Naive B cell (primary cell): ENCODE results near the gene CDH22. TPM values are rescaled to one million over a fixed set of nuclear protein-coding genes. Genes with fewer than 3 reads are reported as not detected.
A peak's percentile ranks its signal among the peaks of the same experiment; 100 is the strongest.

Source experiments
- ATAC-seq, 2 donors: fragments of 150-1000 bp; cut with Tn5 transposase; 2 replicates each; pipeline ENCODE4 v1.10.0; 2021; ENCODE audit warnings: low read depth in 2 of 2, mild to moderate bottlenecking in 2 of 2, moderate library complexity in 2 of 2
- DNase-seq: peaks from one replicate; pipeline ENCODE4 v3.0.0; 2022
- H3K27ac Mint-ChIP-seq, 6 donors: one replicate each; pipeline ENCODE4 v1.8.0; 2020 to 2022; ENCODE audit warnings: mild to moderate bottlenecking in 6 of 6, mixed read lengths in 6 of 6, moderate library complexity in 5 of 6, inconsistent platforms in 2 of 6
- H3K27me3 Mint-ChIP-seq, 3 donors: one replicate each; pipeline ENCODE4 v1.8.0; 2021 to 2022; ENCODE audit warnings: mixed read lengths in 3 of 3, mild to moderate bottlenecking in 1 of 3
- H3K36me3 Mint-ChIP-seq, 2 donors: one replicate each; pipeline ENCODE4 v1.8.0; 2020 to 2022; ENCODE audit warnings: mixed read lengths in 2 of 2, inconsistent platforms in 1 of 2, mild to moderate bottlenecking in 1 of 2
- H3K4me1 Mint-ChIP-seq, 3 donors: one replicate each; pipeline ENCODE4 v1.8.0; 2020 to 2022; ENCODE audit warnings: mixed read lengths in 3 of 3, inconsistent platforms in 1 of 3, mild to moderate bottlenecking in 1 of 3, moderate library complexity in 1 of 3
- H3K4me3 Mint-ChIP-seq, 8 donors: one replicate each; pipeline ENCODE4 v1.8.0; 2020 to 2022; ENCODE audit warnings: mild to moderate bottlenecking in 8 of 8, mixed read lengths in 8 of 8, moderate library complexity in 8 of 8, inconsistent platforms in 2 of 8
- H3K9me3 Mint-ChIP-seq, 7 donors: one replicate each; pipeline ENCODE4 v1.8.0; 2020 to 2022; ENCODE audit warnings: mixed read lengths in 7 of 7, mild to moderate bottlenecking in 5 of 7, inconsistent platforms in 2 of 7, moderate library complexity in 1 of 7
- polyA plus RNA-seq, 6 donors: library from polyadenylated mRNA; unstranded; fragments of 300-500 nt; fragmentation: Illumina TruSeq; gene quantifications; one replicate each; pipeline ENCODE4 v1.2.3, GENCODE V29; 2021; ENCODE audit warnings: low read depth in 6 of 6

Gene CDH22
- polyA plus RNA-seq, 6 donors from 2014 or later = not detected

GRCh38 chr20:46336735-46337134 lies 28.4 kb upstream of the CDH22 start:
- no peaks in the 10 kb centered on the region for H3K36me3 Mint-ChIP-seq

GRCh38 chr20:46334303-46334904 lies 26.1 kb upstream of the CDH22 start:
- Mint-ChIP-seq H3K4me1 (peaks cover 0 to 4% (median 3%) of the 10 kb centered on the region in 3 donors), H3K27ac (no peak overlapping the region), H3K4me3 (no peak overlapping the region), H3K27me3 (peaks cover 28 to 81% (median 73%) of the 10 kb centered on the region in 3 donors), H3K36me3 (no peaks in the 10 kb centered on the region), H3K9me3 (peaks cover 0 to 4% (median 0%) of the 10 kb centered on the region in 7 donors)
- DNase-seq (no peak), ATAC-seq (no peak)

More at GRCh38 chr20:46336735-46337134, 28.4 kb upstream of the CDH22 start:
- Mint-ChIP-seq H3K4me1 (no peaks in the 10 kb centered on the region), H3K9me3 (peaks cover 0 to 4% (median 0%) of the 10 kb centered on the region in 7 donors), H3K27me3 (peaks cover 37 to 86% (median 62%) of the 10 kb centered on the region in 3 donors), H3K4me3 (no peak overlapping the region), H3K27ac (no peak overlapping the region)
- DNase-seq (no peak), ATAC-seq (no peak)

- H3K9me3 Mint-ChIP-seq = peaks cover 0 to 4% (median 0%) of the 10 kb centered on the region in 7 donors
- DNase-seq = no peak
- H3K4me1 Mint-ChIP-seq = peaks cover 0 to 5% (median 4%) of the 10 kb centered on the region in 3 donors
- no peak overlapping the region for H3K4me3 Mint-ChIP-seq
- ATAC-seq = no peak
- peaks cover 21 to 79% (median 74%) of the 10 kb centered on the region in 3 donors for H3K27me3 Mint-ChIP-seq
- H3K27ac Mint-ChIP-seq = no peak overlapping the region
- H3K36me3 Mint-ChIP-seq = no peaks in the 10 kb centered on the region
These were observed 25.1 kb upstream of the CDH22 start for GRCh38 chr20:46333161-46333991.

- peaks cover 0 to 4% (median 0%) of the 10 kb centered on the region in 7 donors for H3K9me3 Mint-ChIP-seq
- ATAC-seq (no peak), DNase-seq (no peak)
- peak overlapping the region in 2 of 6 donors; percentile 52 to 75 for H3K27ac Mint-ChIP-seq
- no peaks in the 10 kb centered on the region for H3K36me3 Mint-ChIP-seq
- peaks cover 21 to 76% (median 74%) of the 10 kb centered on the region in 3 donors for H3K27me3 Mint-ChIP-seq
- H3K4me3 Mint-ChIP-seq = no peak overlapping the region
- H3K4me1 Mint-ChIP-seq = peaks cover 0 to 5% (median 4%) of the 10 kb centered on the region in 3 donors
These were observed 24.3 kb upstream of the CDH22 start for GRCh38 chr20:46332373-46333160.

GRCh38 chr20:46331611-46332361 lies 23.5 kb upstream of the CDH22 start:
- peaks cover 21 to 80% (median 73%) of the 10 kb centered on the region in 3 donors for H3K27me3 Mint-ChIP-seq
- H3K36me3 Mint-ChIP-seq = no peaks in the 10 kb centered on the region
- ATAC-seq (no peak), DNase-seq (no peak)
- H3K4me1 Mint-ChIP-seq = peaks cover 0 to 5% (median 4%) of the 10 kb centered on the region in 3 donors
- no peak overlapping the region for H3K4me3 Mint-ChIP-seq
- H3K27ac Mint-ChIP-seq = no peak overlapping the region
- peaks cover 0 to 4% (median 0%) of the 10 kb centered on the region in 7 donors for H3K9me3 Mint-ChIP-seq

GRCh38 chr20:46330831-46331371 lies 22.6 kb upstream of the CDH22 start:
- H3K9me3 Mint-ChIP-seq = peaks cover 0 to 4% (median 0%) of the 10 kb centered on the region in 7 donors
- no peaks in the 10 kb centered on the region for H3K36me3 Mint-ChIP-seq
- ATAC-seq (no peak), DNase-seq (no peak)
- peak overlapping the region in 1 of 6 donors; percentile 59 for H3K27ac Mint-ChIP-seq
- peaks cover 17 to 74% (median 72%) of the 10 kb centered on the region in 3 donors for H3K27me3 Mint-ChIP-seq
- H3K4me1 Mint-ChIP-seq = peaks cover 0 to 5% (median 4%) of the 10 kb centered on the region in 3 donors
- H3K4me3 Mint-ChIP-seq = no peak overlapping the region

- ATAC-seq (peak; percentile 27 to 37), DNase-seq (no peak)
- H3K27ac Mint-ChIP-seq = no peak overlapping the region
- no peak overlapping the region for H3K4me3 Mint-ChIP-seq
- peaks cover 12 to 67% (median 66%) of the 10 kb centered on the region in 3 donors for H3K27me3 Mint-ChIP-seq
- peaks cover 0 to 5% (median 4%) of the 10 kb centered on the region in 3 donors for H3K4me1 Mint-ChIP-seq
- no peaks in the 10 kb centered on the region for H3K36me3 Mint-ChIP-seq
- no peaks in the 10 kb centered on the region for H3K9me3 Mint-ChIP-seq
These were observed 21.9 kb upstream of the CDH22 start for GRCh38 chr20:46330072-46330763.

- Mint-ChIP-seq H3K27me3 (peaks cover 8 to 55% (median 53%) of the 10 kb centered on the region in 3 donors), H3K4me1 (peaks cover 0 to 5% (median 4%) of the 10 kb centered on the region in 3 donors), H3K4me3 (no peak overlapping the region), H3K36me3 (no peaks in the 10 kb centered on the region), H3K27ac (peak overlapping the region in 1 of 6 donors; percentile 59), H3K9me3 (no peaks in the 10 kb centered on the region)
- DNase-seq (no peak), ATAC-seq (no peak)
These were observed 20.0 kb upstream of the CDH22 start for GRCh38 chr20:46328200-46328882.

GRCh38 chr20:46327557-46327956 lies 19.3 kb upstream of the CDH22 start:
- ATAC-seq (no peak), DNase-seq (no peak)
- no peaks in the 10 kb centered on the region for H3K9me3 Mint-ChIP-seq
- peak overlapping the region in 2 of 8 donors; percentile 15 to 29 for H3K4me3 Mint-ChIP-seq
- H3K4me1 Mint-ChIP-seq = peaks cover 0 to 5% (median 4%) of the 10 kb centered on the region in 3 donors
- H3K27me3 Mint-ChIP-seq = peaks cover 10 to 55% (median 54%) of the 10 kb centered on the region in 3 donors
- H3K27ac Mint-ChIP-seq = no peak overlapping the region
- no peaks in the 10 kb centered on the region for H3K36me3 Mint-ChIP-seq

- H3K4me3 Mint-ChIP-seq = no peak overlapping the region
- H3K27ac Mint-ChIP-seq = no peak overlapping the region
- no peaks in the 10 kb centered on the region for H3K9me3 Mint-ChIP-seq
- H3K36me3 Mint-ChIP-seq = no peaks in the 10 kb centered on the region
- H3K4me1 Mint-ChIP-seq = peaks cover 0 to 5% (median 4%) of the 10 kb centered on the region in 3 donors
- peaks cover 28 to 57% (median 55%) of the 10 kb centered on the region in 3 donors for H3K27me3 Mint-ChIP-seq
- no peak for DNase-seq
- ATAC-seq = no peak
These were observed 17.5 kb upstream of the CDH22 start for GRCh38 chr20:46325789-46326188.

GRCh38 chr20:46324960-46325703 lies 16.8 kb upstream of the CDH22 start:
- H3K27ac Mint-ChIP-seq = no peak overlapping the region
- peaks cover 35 to 59% (median 55%) of the 10 kb centered on the region in 3 donors for H3K27me3 Mint-ChIP-seq
- peak in 1 of 2 donors; percentile 32 for ATAC-seq
- no peak for DNase-seq
- H3K36me3 Mint-ChIP-seq = no peaks in the 10 kb centered on the region
- H3K4me3 Mint-ChIP-seq = no peak overlapping the region
- no peaks in the 10 kb centered on the region for H3K9me3 Mint-ChIP-seq
- peaks cover 0 to 5% (median 4%) of the 10 kb centered on the region in 3 donors for H3K4me1 Mint-ChIP-seq
